ENCODE results near the gene PLB1. TPM values are rescaled to one million over a fixed set of nuclear protein-coding genes. Genes with fewer than 3 reads are reported as not detected.

Gene PLB1
- total and polyA plus RNA-seq, 9 of the 15 experiments (the other 6 are each of a cell fraction or from before 2014, with no cell fraction given), result 0.01 to 0.09 (median 0.07) TPM; not detected in 2

GRCh38 chr2:28463211-28463816, 32.5 kb upstream of the PLB1 start (continued):
- TF ChIP-seq MGA (IDR thresholded peaks at IDR 0.05) (no peak), ZBTB12 (CRISPR knock-in tag; IDR thresholded peaks at IDR 0.05) (no peak)

Data from K562 (cell line).